NOMO-1 (cell line): Measurements from ENCODE around the gene YKT6.
A peak's percentile ranks its signal among the peaks of the same experiment; 100 is the strongest.

Source experiments
- DNase-seq, 2 experiments: peaks; one replicate each; lab custom pipeline; 2025; ENCODE audit not compliant: unreplicated experiment in 2 of 2; lab: John Stamatoyannopoulos, UW

Gene YKT6

GRCh38 chr7:44229546-44230105, 28.8 kb downstream of the YKT6 start:
- no peak for DNase-seq

- DNase-seq: no peak
Measured at GRCh38 chr7:44230286-44230685, 29.5 kb downstream of the YKT6 start.

- DNase-seq: no peak
Measured at GRCh38 chr7:44231088-44231487, 30.3 kb downstream of the YKT6 start.

- no peak for DNase-seq
Measured at GRCh38 chr7:44232396-44232795, 31.6 kb downstream of the YKT6 start.

- no peak for DNase-seq
Measured at GRCh38 chr7:44232901-44233715, 32.3 kb downstream of the YKT6 start.

GRCh38 chr7:44235066-44235465, 34.3 kb downstream of the YKT6 start:
- DNase-seq: no peak

- no peak for DNase-seq
Measured at GRCh38 chr7:44235582-44236332, 35.0 kb downstream of the YKT6 start.

- DNase-seq: peak; percentile 39 to 46
Measured at GRCh38 chr7:44236333-44236728, 35.6 kb downstream of the YKT6 start.

GRCh38 chr7:44237696-44238095, 36.9 kb downstream of the YKT6 start:
- DNase-seq: no peak

- DNase-seq: no peak
Measured at GRCh38 chr7:44238116-44238695, 37.4 kb downstream of the YKT6 start.

GRCh38 chr7:44239361-44239760, 38.6 kb downstream of the YKT6 start:
- DNase-seq: no peak

GRCh38 chr7:44240376-44240775, 39.6 kb downstream of the YKT6 start:
- DNase-seq: no peak

- peak; percentile 30 to 80 for DNase-seq
Measured at GRCh38 chr7:44240983-44241510, 40.3 kb downstream of the YKT6 start.

- no peak for DNase-seq
Measured at GRCh38 chr7:44242091-44242490, 41.3 kb downstream of the YKT6 start.

GRCh38 chr7:44244282-44244681, 43.5 kb downstream of the YKT6 start:
- peak; percentile 3 to 5 for DNase-seq

GRCh38 chr7:44246396-44247113, 45.8 kb downstream of the YKT6 start:
- DNase-seq: no peak

- DNase-seq: no peak
Measured at GRCh38 chr7:44247868-44248651, 47.3 kb downstream of the YKT6 start.

GRCh38 chr7:44249639-44250234, 49.0 kb downstream of the YKT6 start:
- DNase-seq: no peak

GRCh38 chr7:44251269-44251668, 50.5 kb downstream of the YKT6 start:
- no peak for DNase-seq
